Brain microvascular endothelial cell (primary cell): Measurements from ENCODE around the gene PSMG4.

Source experiments
- DNase-seq: peaks from one replicate; pipeline ENCODE4 v3.0.0-alpha.2; 2020
- H3K27ac ChIP-seq: fragments of 250-450 bp; sonication (Bioruptor Pico); 2 replicates; pipeline ENCODE4 v1.5.1; 2020; ENCODE audit warnings: mild to moderate bottlenecking, moderate library complexity
- H3K27me3 ChIP-seq: fragments of 250-450 bp; sonication (Bioruptor Pico); replicated peaks from 2 replicates; pipeline ENCODE4 v1.5.1; 2020; ENCODE audit warnings: mild to moderate bottlenecking
- H3K36me3 ChIP-seq: fragments of 250-450 bp; sonication (Bioruptor Pico); replicated peaks from 2 replicates; pipeline ENCODE4 v1.5.1; 2020; ENCODE audit warnings: mild to moderate bottlenecking
- H3K4me3 ChIP-seq: 2 replicates; pipeline ENCODE4 v1.5.1; 2011; ENCODE audit warnings: low read depth, mild to moderate bottlenecking, control low read depth, low read length, moderate library complexity
- CTCF ChIP-seq: IDR thresholded peaks from 2 replicates; pipeline ENCODE4 v1.5.1; 2011; ENCODE audit warnings: low read depth, mild to moderate bottlenecking, moderate library complexity, low read length, control low read depth, inconsistent platforms; ENCODE audit errors: missing control alignments
- in situ Hi-C: cut with HindIII; loops from 2 replicates; pipeline ENCODE4 v1.10.0; 2017; ENCODE audit warnings: low sequenced_read_pairs, low pct_ligation_motif_present

Gene PSMG4

GRCh38 chr6:3286641-3287171 lies 28.0 kb downstream of the PSMG4 start:
- Histone ChIP-seq H3K36me3 (no peaks in the 10 kb centered on the region), H3K4me3 (no peak overlapping the region), H3K27ac (no peak overlapping the region), H3K27me3 (no peaks in the 10 kb centered on the region)
- in situ Hi-C loops: loop anchor here (10.0 kb wide), 1 partner anchor 438 kb away; no protein-coding TSS in a partner anchor
- DNase-seq: no peak
- TF ChIP-seq CTCF: no peak

GRCh38 chr6:3287308-3287707 lies 28.6 kb downstream of the PSMG4 start:
- DNase-seq: no peak
- Histone ChIP-seq H3K4me3 (no peak overlapping the region), H3K27ac (no peak overlapping the region), H3K36me3 (no peaks in the 10 kb centered on the region), H3K27me3 (no peaks in the 10 kb centered on the region)
- in situ Hi-C loops: loop anchor here (10.0 kb wide), 1 partner anchor 437 kb away; no protein-coding TSS in a partner anchor
- TF ChIP-seq CTCF: no peak

- H3K4me3 ChIP-seq: no peak overlapping the region
- in situ Hi-C loops: loop anchor here (10.0 kb wide), 1 partner anchor 437 kb away; no protein-coding TSS in a partner anchor
- H3K36me3 ChIP-seq: no peaks in the 10 kb centered on the region
- no peaks in the 10 kb centered on the region for H3K27me3 ChIP-seq
- no peak for DNase-seq
- TF ChIP-seq CTCF: no peak
- no peak overlapping the region for H3K27ac ChIP-seq
Observed at GRCh38 chr6:3287976-3288707, 29.4 kb downstream of the PSMG4 start.

GRCh38 chr6:3288711-3289663 lies 30.2 kb downstream of the PSMG4 start:
- TF ChIP-seq CTCF: no peak
- Histone ChIP-seq H3K27ac (no peak overlapping the region), H3K4me3 (no peak overlapping the region), H3K36me3 (no peaks in the 10 kb centered on the region), H3K27me3 (no peaks in the 10 kb centered on the region)
- in situ Hi-C loops: loop anchor here (10.0 kb wide), 1 partner anchor 436 kb away; no protein-coding TSS in a partner anchor
- DNase-seq: no peak

- H3K36me3 ChIP-seq: no peaks in the 10 kb centered on the region
- H3K27me3 ChIP-seq: no peaks in the 10 kb centered on the region
- TF ChIP-seq CTCF: no peak
- DNase-seq: no peak
- H3K27ac ChIP-seq: no peak overlapping the region
- in situ Hi-C loops: loop anchor here (10.0 kb wide), 1 partner anchor 435 kb away; no protein-coding TSS in a partner anchor
- H3K4me3 ChIP-seq: no peak overlapping the region
Observed at GRCh38 chr6:3289664-3290055, 30.9 kb downstream of the PSMG4 start.
